Activated CD8-positive, alpha-beta memory T cell treated with anti-CD3 and anti-CD28 coated beads, Interleukin-2, amount 10 ng/mL, durations not matched to agents 7 days and 5 days (primary cell): ENCODE results near the gene SPATA31A1. TPM values are rescaled to one million over a fixed set of nuclear protein-coding genes. Genes with fewer than 3 reads are reported as not detected.
"Not testable (repeated sequence)": the region's sequence is repeated elsewhere in the genome, so short reads cannot be mapped to it uniquely, and the experiment has no call there.

ENCODE experiments used
- ATAC-seq: fragments of 150-1000 bp; cut with Tn5 transposase; one replicate; pipeline ENCODE4 v1.10.0; 2021; ENCODE audit warnings: moderate library complexity
- CTCF ChIA-PET: fragments of 350-600 bp; sonication (Branson Sonifier 250); formaldehyde crosslinking; loops from one replicate; lab custom pipeline; 2021; ENCODE audit warnings: antibody characterized with exemption; lab: Charles Lee
- DNase-seq: peaks from one replicate; pipeline ENCODE4 v3.0.0-alpha.2; 2020
- H3K27ac Mint-ChIP-seq: one replicate; pipeline ENCODE4 v1.8.0; 2021; ENCODE audit warnings: mild to moderate bottlenecking, mixed read lengths
- H3K27me3 Mint-ChIP-seq: one replicate; pipeline ENCODE4 v1.8.0; 2021; ENCODE audit warnings: mixed read lengths
- H3K36me3 Mint-ChIP-seq: one replicate; pipeline ENCODE4 v1.8.0; 2021; ENCODE audit warnings: mild to moderate bottlenecking, mixed read lengths
- H3K4me1 Mint-ChIP-seq: one replicate; pipeline ENCODE4 v1.8.0; 2021; ENCODE audit warnings: mixed read lengths
- H3K4me3 Mint-ChIP-seq: one replicate; pipeline ENCODE4 v1.8.0; 2021; ENCODE audit warnings: mild to moderate bottlenecking, moderate library complexity, mixed read lengths
- H3K9me3 Mint-ChIP-seq: one replicate; pipeline ENCODE4 v1.8.0; 2022; ENCODE audit warnings: low read depth, mixed read lengths
- total RNA-seq, 2 experiments: library from RNA; stranded (reverse); gene quantifications; one replicate each; pipeline ENCODE4 v1.2.3, GENCODE V29; 2021

The SPATA31A1 gene
- not detected for total RNA-seq

- ATAC-seq, H3K36me3 Mint-ChIP-seq, H3K9me3 Mint-ChIP-seq, DNase-seq, CTCF ChIA-PET, H3K4me3 Mint-ChIP-seq, H3K27me3 Mint-ChIP-seq, H3K27ac Mint-ChIP-seq, H3K4me1 Mint-ChIP-seq: not testable (repeated sequence)
These were observed at the start of gene SPATA31A1 for GRCh38 chr9:39355369-39355768. Gene SPATA31A1 (plus strand): TSS chr9:39355669. CDS start chr9:39355731, 62 bp downstream.

GRCh38 chr9:39407261-39408204 is 52.1 kb downstream of the SPATA31A1 start:
- H3K4me1 Mint-ChIP-seq, ATAC-seq, H3K36me3 Mint-ChIP-seq, CTCF ChIA-PET, H3K27me3 Mint-ChIP-seq, DNase-seq, H3K4me3 Mint-ChIP-seq, H3K27ac Mint-ChIP-seq, H3K9me3 Mint-ChIP-seq: not testable (repeated sequence)

GRCh38 chr9:39411254-39411940 is 55.9 kb downstream of the SPATA31A1 start:
- H3K36me3 Mint-ChIP-seq, H3K27me3 Mint-ChIP-seq, H3K4me3 Mint-ChIP-seq, ATAC-seq, DNase-seq, H3K4me1 Mint-ChIP-seq, CTCF ChIA-PET, H3K27ac Mint-ChIP-seq, H3K9me3 Mint-ChIP-seq: not testable (repeated sequence)

Other genes with a start within 250 kb of the SPATA31A1 start
- gene CNTNAP3, start 67.5 kb upstream of the SPATA31A1 start, total RNA-seq: not detected